SK-N-SH treated with all-trans-retinoic acid at 6 μM for 48 hours (cell line): ENCODE data around the gene ZMIZ1.

ENCODE experiments used
- ATAC-seq: fragments of 200-7000 bp; cut with Tn5 transposase; 3 replicates; pipeline ENCODE4 v1.9.1; 2020; ENCODE audit warnings: mild to moderate bottlenecking, moderate library complexity
- ARNTL ChIP-seq: fragments of 450-650 bp; formaldehyde crosslinking; IDR thresholded peaks from 2 replicates; pipeline ENCODE4 v1.5.0; 2020; ENCODE audit warnings: low read depth, mild to moderate bottlenecking, moderate library complexity, borderline replicate concordance
- BACH2 ChIP-seq: fragments of 250-450 bp; sonication (Bioruptor Pico); IDR thresholded peaks from 2 replicates; pipeline ENCODE4 v1.9.0; 2021; ENCODE audit warnings: mild to moderate bottlenecking, borderline replicate concordance
- CREB5 ChIP-seq: fragments of 250-450 bp; sonication (Bioruptor Pico); IDR thresholded peaks from 2 replicates; pipeline ENCODE4 v1.5.1; 2020; ENCODE audit warnings: low read depth, mild to moderate bottlenecking, moderate library complexity
- CSDC2 ChIP-seq: fragments of 250-450 bp; sonication (Bioruptor Pico); IDR thresholded peaks from 2 replicates; pipeline ENCODE4 v1.5.0; 2020; ENCODE audit warnings: mild to moderate bottlenecking, moderate library complexity
- CSRNP3 ChIP-seq: fragments of 250-450 bp; sonication (Bioruptor Pico); IDR thresholded peaks from 2 replicates; pipeline ENCODE4 v1.5.1; 2021; ENCODE audit warnings: mild to moderate bottlenecking, moderate library complexity
- ESRRG ChIP-seq: fragments of 250-450 bp; sonication (Bioruptor Pico); IDR thresholded peaks from 2 replicates; pipeline ENCODE4 v1.6.1; 2021; ENCODE audit warnings: mild to moderate bottlenecking
- GLIS3 ChIP-seq: fragments of 250-450 bp; sonication (Bioruptor Pico); IDR thresholded peaks from 2 replicates; pipeline ENCODE4 v1.5.0; 2020; ENCODE audit warnings: mild to moderate bottlenecking, moderate library complexity
- OSR1 ChIP-seq: fragments of 250-450 bp; sonication (Bioruptor Pico); IDR thresholded peaks from 2 replicates; pipeline ENCODE4 v1.8.0; 2022; ENCODE audit warnings: moderate library complexity, mild to moderate bottlenecking, inconsistent platforms
- POU6F1 ChIP-seq: fragments of 250-450 bp; sonication (Bioruptor Pico); IDR thresholded peaks from 2 replicates; pipeline ENCODE4 v1.8.0; 2021; ENCODE audit warnings: low read depth, mild to moderate bottlenecking, moderate library complexity, borderline replicate concordance
- PPARA ChIP-seq: fragments of 250-450 bp; sonication (Bioruptor Pico); IDR thresholded peaks from 2 replicates; pipeline ENCODE4 v1.5.0; 2020; ENCODE audit warnings: mild to moderate bottlenecking, borderline replicate concordance
- RARB ChIP-seq: fragments of 250-450 bp; sonication (Bioruptor Pico); IDR thresholded peaks from 2 replicates; pipeline ENCODE4 v1.8.0; 2021; ENCODE audit warnings: mild to moderate bottlenecking, moderate library complexity
- SNAI2 ChIP-seq: fragments of 250-450 bp; sonication (Bioruptor Pico); IDR thresholded peaks from 2 replicates; pipeline ENCODE4 v1.5.0; 2020; ENCODE audit warnings: mild to moderate bottlenecking, moderate library complexity
- TCF4 ChIP-seq: fragments of 250-450 bp; sonication (Bioruptor Pico); IDR thresholded peaks from 2 replicates; pipeline ENCODE4 v1.8.0; 2021; ENCODE audit warnings: mild to moderate bottlenecking, moderate library complexity, borderline replicate concordance
- TOX ChIP-seq: fragments of 250-450 bp; sonication (Bioruptor Pico); IDR thresholded peaks from 2 replicates; pipeline ENCODE4 v1.8.0; 2021; ENCODE audit warnings: mild to moderate bottlenecking, moderate library complexity, borderline replicate concordance
- TSHZ2 ChIP-seq: fragments of 250-450 bp; sonication (Bioruptor Pico); IDR thresholded peaks from 2 replicates; pipeline ENCODE4 v1.5.0; 2020; ENCODE audit warnings: mild to moderate bottlenecking, moderate library complexity
- ZC3H10 ChIP-seq: fragments of 250-450 bp; sonication (Bioruptor Pico); IDR thresholded peaks from 2 replicates; pipeline ENCODE4 v1.5.1; 2021; ENCODE audit warnings: mild to moderate bottlenecking, moderate library complexity
- ZFP3 ChIP-seq: fragments of 250-450 bp; sonication (Bioruptor Pico); IDR thresholded peaks from 2 replicates; pipeline ENCODE4 v1.5.0; 2020; ENCODE audit warnings: mild to moderate bottlenecking, moderate library complexity
- ZFP30 ChIP-seq: fragments of 450-650 bp; formaldehyde crosslinking; IDR thresholded peaks from 2 replicates; pipeline ENCODE4 v1.5.0; 2022; ENCODE audit warnings: mild to moderate bottlenecking, moderate library complexity
- ZNF565 ChIP-seq: fragments of 450-650 bp; formaldehyde crosslinking; conservative IDR thresholded peaks from 2 replicates; pipeline ENCODE4 v1.5.0; 2020; ENCODE audit warnings: low read depth, mild to moderate bottlenecking, moderate library complexity
- ZNF70 ChIP-seq: fragments of 450-650 bp; formaldehyde crosslinking; IDR thresholded peaks from 2 replicates; pipeline ENCODE4 v1.5.0; 2020; ENCODE audit warnings: mild to moderate bottlenecking, moderate library complexity
- ZNF8 ChIP-seq: fragments of 450-650 bp; formaldehyde crosslinking; IDR thresholded peaks from 2 replicates; pipeline ENCODE4 v1.5.0; 2020; ENCODE audit warnings: mild to moderate bottlenecking, moderate library complexity
- TF ChIP-seq, protein P1 (sequence below): fragments of 250-450 bp; sonication (Bioruptor Pico); IDR thresholded peaks from 2 replicates; pipeline ENCODE4 v1.8.0; 2020; ENCODE audit warnings: mild to moderate bottlenecking, moderate library complexity, borderline replicate concordance

ZMIZ1 gene

GRCh38 chr10:79353726-79354125 is 285.0 kb downstream of the ZMIZ1 start:
- TF ChIP-seq RARB (CRISPR knock-in tag) (no peak), TCF4 (CRISPR knock-in tag) (no peak), ZNF565 (CRISPR knock-in tag) (no peak), CREB5 (CRISPR knock-in tag) (no peak), ZNF70 (CRISPR knock-in tag) (no peak), GLIS3 (CRISPR knock-in tag) (no peak), TSHZ2 (CRISPR knock-in tag) (no peak), CSDC2 (CRISPR knock-in tag) (no peak), SNAI2 (no peak), BACH2 (CRISPR knock-in tag) (no peak), ZFP3 (CRISPR knock-in tag) (no peak), ZFP30 (CRISPR knock-in tag) (no peak), PPARA (no peak), CSRNP3 (CRISPR knock-in tag) (no peak), ZNF8 (no peak), OSR1 (no peak), ARNTL (no peak), POU6F1 (CRISPR knock-in tag) (no peak), TOX (no peak)
- TF ChIP-seq, protein P1, sequence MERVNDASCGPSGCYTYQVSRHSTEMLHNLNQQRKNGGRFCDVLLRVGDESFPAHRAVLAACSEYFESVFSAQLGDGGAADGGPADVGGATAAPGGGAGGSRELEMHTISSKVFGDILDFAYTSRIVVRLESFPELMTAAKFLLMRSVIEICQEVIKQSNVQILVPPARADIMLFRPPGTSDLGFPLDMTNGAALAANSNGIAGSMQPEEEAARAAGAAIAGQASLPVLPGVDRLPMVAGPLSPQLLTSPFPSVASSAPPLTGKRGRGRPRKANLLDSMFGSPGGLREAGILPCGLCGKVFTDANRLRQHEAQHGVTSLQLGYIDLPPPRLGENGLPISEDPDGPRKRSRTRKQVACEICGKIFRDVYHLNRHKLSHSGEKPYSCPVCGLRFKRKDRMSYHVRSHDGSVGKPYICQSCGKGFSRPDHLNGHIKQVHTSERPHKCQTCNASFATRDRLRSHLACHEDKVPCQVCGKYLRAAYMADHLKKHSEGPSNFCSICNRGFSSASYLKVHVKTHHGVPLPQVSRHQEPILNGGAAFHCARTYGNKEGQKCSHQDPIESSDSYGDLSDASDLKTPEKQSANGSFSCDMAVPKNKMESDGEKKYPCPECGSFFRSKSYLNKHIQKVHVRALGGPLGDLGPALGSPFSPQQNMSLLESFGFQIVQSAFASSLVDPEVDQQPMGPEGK (CRISPR knock-in tag), result no peak

DNA sequence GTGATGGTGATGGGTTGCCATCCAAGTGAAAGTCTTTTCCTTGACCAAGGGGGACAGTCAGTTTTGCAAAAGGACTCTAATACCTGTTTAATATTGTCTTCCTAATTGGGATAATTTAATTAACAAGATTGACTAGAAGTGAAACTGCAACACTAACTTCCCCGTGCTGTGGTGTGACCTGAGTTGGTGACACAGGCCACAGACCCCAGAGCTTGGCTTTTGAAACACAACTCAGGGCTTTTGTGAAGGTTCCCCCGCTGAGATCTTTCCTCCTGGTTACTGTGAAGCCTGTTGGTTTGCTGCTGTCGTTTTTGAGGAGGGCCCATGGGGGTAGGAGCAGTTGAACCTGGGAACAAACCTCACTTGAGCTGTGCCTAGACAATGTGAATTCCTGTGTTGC is 285.4 kb downstream of the ZMIZ1 start:
- no peak for ATAC-seq

More at GRCh38 chr10:79353726-79354125, 285.0 kb downstream of the ZMIZ1 start:
- ATAC-seq, result no peak

More for the DNA sequence above, 285.4 kb downstream of the ZMIZ1 start:
- no peak for TF ChIP-seq ESRRG
- TF ChIP-seq POU6F1 (CRISPR knock-in tag), result no peak
- TF ChIP-seq SNAI2, result no peak
- TF ChIP-seq PPARA, result no peak
- TF ChIP-seq TSHZ2 (CRISPR knock-in tag), result no peak
- no peak for TF ChIP-seq TCF4 (CRISPR knock-in tag)
- no peak for TF ChIP-seq GLIS3 (CRISPR knock-in tag)
- no peak for TF ChIP-seq ZC3H10
- no peak for TF ChIP-seq ZFP30 (CRISPR knock-in tag)
- TF ChIP-seq TOX, result no peak
